Fibroblast of lung (primary cell): Measurements from ENCODE around the gene ANGEL2. TPM values are rescaled to one million over a fixed set of nuclear protein-coding genes. Genes with fewer than 3 reads are reported as not detected.
A peak's percentile ranks its signal among the peaks of the same experiment; 100 is the strongest.

ENCODE experiments used
- DNase-seq, 2 donors: peaks; one replicate each; pipeline versions ENCODE4 v3.0.0 to v3.0.0-alpha.2; 2010; ENCODE audit warnings: low read depth in 2 of 2
- H2AFZ ChIP-seq: 2 replicates; pipeline ENCODE4 v1.5.1; 2012; ENCODE audit warnings: low read length, control low read depth, inconsistent platforms
- H3K27ac ChIP-seq: 2 replicates; pipeline ENCODE4 v1.5.1; 2011; ENCODE audit warnings: low read length, control low read depth; ENCODE audit not compliant: insufficient read depth
- H3K27me3 ChIP-seq: 2 replicates; pipeline ENCODE4 v1.5.1; 2011; ENCODE audit warnings: mild to moderate bottlenecking, low read length; ENCODE audit not compliant: control insufficient read depth, insufficient read depth
- H3K36me3 ChIP-seq: 2 replicates; pipeline ENCODE4 v1.5.1; 2011; ENCODE audit warnings: low read length; ENCODE audit not compliant: control insufficient read depth, insufficient read depth
- H3K4me1 ChIP-seq: 2 replicates; pipeline ENCODE4 v1.5.1; 2011; ENCODE audit warnings: low read length; ENCODE audit not compliant: control insufficient read depth, insufficient read depth; ENCODE audit errors: extremely low read depth
- H3K4me2 ChIP-seq: 2 replicates; pipeline ENCODE4 v1.5.1; 2011; ENCODE audit warnings: low read length, control low read depth; ENCODE audit not compliant: insufficient read depth; ENCODE audit errors: extremely low read depth
- H3K4me3 ChIP-seq, 4 experiments: fragments of 200-600 bp in 1 of 4; sonication (generic) in 1 of 4; replicated peaks in 1 of 4; 2 replicates each; pipeline ENCODE4 v1.5.1; 2011 to 2016; ENCODE audit warnings: low read length in 4 of 4, low read depth in 3 of 4, mild to moderate bottlenecking in 3 of 4, control low read depth in 2 of 4, inconsistent platforms in 1 of 4, mixed read lengths in 1 of 4; ENCODE audit not compliant: insufficient read depth in 1 of 4; ENCODE audit errors: control extremely low read depth in 1 of 4
- H3K79me2 ChIP-seq: 2 replicates; pipeline ENCODE4 v1.5.1; 2012; ENCODE audit warnings: mild to moderate bottlenecking, low read length, inconsistent platforms; ENCODE audit not compliant: control insufficient read depth, insufficient read depth
- H3K9ac ChIP-seq: 2 replicates; pipeline ENCODE4 v1.5.1; 2011; ENCODE audit warnings: mild to moderate bottlenecking, low read length, control low read depth; ENCODE audit not compliant: insufficient read depth
- H3K9me3 ChIP-seq: 2 replicates; pipeline ENCODE4 v1.5.1; 2012; ENCODE audit warnings: low read depth, low read length; ENCODE audit not compliant: control insufficient read depth, insufficient read depth
- H4K20me1 ChIP-seq: 2 replicates; pipeline ENCODE4 v1.5.1; 2011; ENCODE audit warnings: low read length; ENCODE audit not compliant: control insufficient read depth, insufficient read depth; ENCODE audit errors: extremely low read depth
- CTCF ChIP-seq, 2 donors: IDR thresholded peaks in 1 of 2; conservative IDR thresholded peaks in 1 of 2; 1 replicate in 1 of 2; 2 replicates in 1 of 2; pipeline ENCODE4 v1.5.1; 2011 to 2012; ENCODE audit warnings: low read length in 2 of 2, control low read depth in 1 of 2, inconsistent platforms in 1 of 2, low read depth in 1 of 2, mild to moderate bottlenecking in 1 of 2
- EZH2 ChIP-seq: IDR thresholded peaks from 2 replicates; pipeline ENCODE4 v1.5.1; 2012; ENCODE audit warnings: low read length, control low read depth, mild to moderate bottlenecking; ENCODE audit errors: missing control alignments
- polyA plus RNA-seq, 2 donors: library from polyadenylated mRNA; depleted of rRNA in 1 of 2; stranded (reverse) in 1 of 2; unstranded in 1 of 2; fragments of >200 nt; gene quantifications; 2 replicates each; pipeline ENCODE4 v1.2.1, GENCODE V29; 2011 to 2012; ENCODE audit warnings: missing spikeins in 1 of 2
- total RNA-seq: library from RNA; depleted of rRNA; stranded (reverse); fragments of >200 nt; gene quantifications from 2 replicates; pipeline ENCODE4 v1.2.1, GENCODE V29; 2014

The ANGEL2 gene
- total and polyA plus RNA-seq, 2 donors (not counting 1 experiment from before 2014, with no cell fraction given) = 21.1 to 71.5 TPM

DNA sequence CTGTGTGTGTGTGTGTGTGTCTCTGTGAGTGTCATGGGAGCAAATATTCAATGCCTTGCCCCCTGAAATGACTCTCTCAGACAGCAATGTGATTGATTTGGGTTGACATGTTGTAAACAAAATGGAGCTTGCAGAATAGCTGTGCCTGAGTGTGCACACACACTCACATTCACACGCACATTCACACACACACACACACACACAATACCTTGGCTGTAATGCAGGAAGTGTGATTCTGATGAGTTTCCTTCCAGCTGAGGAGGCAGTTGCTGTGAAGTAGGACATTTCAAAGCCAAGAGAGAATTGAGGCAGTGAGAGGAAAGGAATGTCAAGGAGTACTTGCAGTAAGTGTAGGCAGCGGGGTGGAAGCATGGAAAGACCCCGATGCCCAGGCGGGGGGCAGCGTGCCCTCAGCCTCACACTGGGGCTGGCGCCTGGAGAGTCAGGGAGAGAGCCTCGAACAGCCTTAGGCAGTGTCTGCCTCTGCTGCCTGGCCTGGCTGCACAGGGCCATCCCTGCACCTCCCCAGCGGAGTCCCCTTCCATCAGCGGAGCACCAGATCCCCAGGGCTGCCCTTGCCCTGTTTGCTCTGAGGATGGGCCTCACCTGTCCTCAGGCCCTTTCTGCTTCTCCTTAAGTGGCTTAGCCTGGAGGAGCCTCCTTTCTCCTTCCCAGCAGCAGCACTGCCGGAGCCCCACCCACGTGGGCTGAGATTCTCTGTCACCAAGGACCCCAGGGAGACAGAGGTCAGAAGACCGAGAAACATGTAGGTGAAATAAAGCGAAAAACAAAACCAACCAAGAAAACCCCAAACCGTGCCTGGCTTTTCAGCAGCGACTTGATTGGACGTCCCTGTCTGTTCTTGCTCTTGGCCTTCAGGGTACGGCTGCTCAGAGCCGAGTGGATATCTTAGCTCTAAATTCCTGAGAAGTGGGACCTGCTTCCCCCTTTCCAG lies 56.1 kb downstream of the ANGEL2 start:
- Histone ChIP-seq H3K9ac (no peak overlapping the region), H3K36me3 (no peaks in the 10 kb centered on the region), H3K9me3 (no peaks in the 10 kb centered on the region), H3K27me3 (peaks cover 24% of the 10 kb centered on the region), H4K20me1 (no peaks in the 10 kb centered on the region), H3K4me3 (no peak overlapping the region), H3K4me2 (no peak overlapping the region), H2AFZ (no peak overlapping the region), H3K27ac (no peak overlapping the region), H3K4me1 (no peaks in the 10 kb centered on the region), H3K79me2 (no peaks in the 10 kb centered on the region)
- DNase-seq = no peak
- TF ChIP-seq EZH2 = no peak
- no peak for TF ChIP-seq CTCF (conservative IDR thresholded peaks at IDR 0.05 in 1 of 2, IDR thresholded peaks at IDR 0.05 in 1 of 2; ENCODE audit: low read depth in 1 of 2, low read length in 2 of 2)

- peaks cover 30% of the 10 kb centered on the region for H3K27me3 ChIP-seq
- H3K4me3 ChIP-seq = no peak overlapping the region
- no peaks in the 10 kb centered on the region for H3K36me3 ChIP-seq
- TF ChIP-seq CTCF (conservative IDR thresholded peaks at IDR 0.05 in 1 of 2, IDR thresholded peaks at IDR 0.05 in 1 of 2; ENCODE audit: low read depth in 1 of 2, low read length in 2 of 2) (no peak), EZH2 (no peak)
- DNase-seq = peak; percentile 22 to 71
- no peak overlapping the region for H2AFZ ChIP-seq
- no peak overlapping the region for H3K27ac ChIP-seq
- H3K79me2 ChIP-seq = no peaks in the 10 kb centered on the region
- no peaks in the 10 kb centered on the region for H3K9me3 ChIP-seq
- no peak overlapping the region for H3K9ac ChIP-seq
- no peak overlapping the region for H3K4me2 ChIP-seq
- H3K4me1 ChIP-seq = no peaks in the 10 kb centered on the region
- no peaks in the 10 kb centered on the region for H4K20me1 ChIP-seq
Measured at GRCh38 chr1:212958175-212958574, 57.5 kb downstream of the ANGEL2 start.

DNA sequence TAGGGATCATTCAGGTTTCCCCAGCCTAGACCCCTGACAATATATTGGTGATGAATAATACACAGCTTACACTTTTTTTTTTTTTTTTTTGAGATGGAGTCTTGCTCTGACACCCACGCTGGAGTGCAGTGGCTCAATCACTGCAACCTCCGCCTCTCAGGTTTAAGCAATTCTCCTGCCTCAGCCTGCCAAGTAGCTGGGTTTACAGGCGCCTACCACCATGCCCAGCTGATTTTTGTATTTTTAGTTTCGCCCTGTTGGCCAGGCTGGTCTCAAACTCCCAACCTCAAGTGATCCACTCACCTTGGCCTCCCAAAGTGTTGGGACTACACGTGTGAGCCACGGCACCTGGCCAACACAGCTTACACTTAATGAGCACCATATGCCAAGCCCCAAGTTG lies 58.1 kb downstream of the ANGEL2 start:
- no peak overlapping the region for H3K9ac ChIP-seq
- H3K27ac ChIP-seq = no peak overlapping the region
- H3K36me3 ChIP-seq = no peaks in the 10 kb centered on the region
- TF ChIP-seq CTCF (conservative IDR thresholded peaks at IDR 0.05 in 1 of 2, IDR thresholded peaks at IDR 0.05 in 1 of 2; ENCODE audit: low read depth in 1 of 2, low read length in 2 of 2) = no peak
- no peak for TF ChIP-seq EZH2
- no peaks in the 10 kb centered on the region for H4K20me1 ChIP-seq
- H2AFZ ChIP-seq = no peak overlapping the region
- H3K4me3 ChIP-seq = no peak overlapping the region
- H3K4me1 ChIP-seq = no peaks in the 10 kb centered on the region
- H3K79me2 ChIP-seq = no peaks in the 10 kb centered on the region
- H3K9me3 ChIP-seq = no peaks in the 10 kb centered on the region
- DNase-seq = no peak
- H3K4me2 ChIP-seq = no peak overlapping the region
- peaks cover 30% of the 10 kb centered on the region for H3K27me3 ChIP-seq
